RWPE2 (cell line): ENCODE data around the gene AFG1L.

Experiments
- ATAC-seq: fragments of 200-7000 bp; cut with Tn5 transposase; 3 replicates; pipeline ENCODE4 v1.9.1; 2021; ENCODE audit warnings: low read depth
- DNase-seq: peaks from one replicate; pipeline ENCODE4 v3.0.0-alpha.2; 2020; ENCODE audit warnings: low spot score
- H3K27ac ChIP-seq: fragments of 450-650 bp; 2 replicates; pipeline ENCODE4 v1.5.1; 2017; ENCODE audit warnings: mild to moderate bottlenecking; ENCODE audit not compliant: poor library complexity, severe bottlenecking
- H3K27me3 ChIP-seq: fragments of 250-450 bp; sonication (Bioruptor Pico); 2 replicates; pipeline ENCODE4 v1.5.1; 2021; ENCODE audit warnings: mild to moderate bottlenecking, moderate library complexity; ENCODE audit not compliant: insufficient read depth, poor library complexity, severe bottlenecking
- H3K36me3 ChIP-seq: fragments of 250-450 bp; sonication (Bioruptor Pico); 2 replicates; pipeline ENCODE4 v1.5.1; 2020; ENCODE audit warnings: low read depth, mild to moderate bottlenecking, moderate library complexity
- H3K4me1 ChIP-seq: fragments of 250-450 bp; sonication (Bioruptor Pico); 2 replicates; pipeline ENCODE4 v1.5.1; 2021; ENCODE audit warnings: mild to moderate bottlenecking, moderate library complexity; ENCODE audit not compliant: insufficient read depth, poor library complexity, severe bottlenecking
- H3K4me3 ChIP-seq: fragments of 250-450 bp; sonication (Bioruptor Pico); 2 replicates; pipeline ENCODE4 v1.5.1; 2021; ENCODE audit warnings: mild to moderate bottlenecking, moderate library complexity; ENCODE audit not compliant: severe bottlenecking
- H3K9me3 ChIP-seq: fragments of 250-450 bp; sonication (Bioruptor Pico); 2 replicates; pipeline ENCODE4 v1.5.1; 2021; ENCODE audit warnings: mild to moderate bottlenecking, moderate library complexity; ENCODE audit not compliant: severe bottlenecking
- CTCF ChIP-seq: fragments of 450-650 bp; IDR thresholded peaks from one replicate; pipeline ENCODE4 v1.5.1; 2017; ENCODE audit warnings: mild to moderate bottlenecking, moderate library complexity; ENCODE audit not compliant: poor library complexity, severe bottlenecking

AFG1L gene

DNA sequence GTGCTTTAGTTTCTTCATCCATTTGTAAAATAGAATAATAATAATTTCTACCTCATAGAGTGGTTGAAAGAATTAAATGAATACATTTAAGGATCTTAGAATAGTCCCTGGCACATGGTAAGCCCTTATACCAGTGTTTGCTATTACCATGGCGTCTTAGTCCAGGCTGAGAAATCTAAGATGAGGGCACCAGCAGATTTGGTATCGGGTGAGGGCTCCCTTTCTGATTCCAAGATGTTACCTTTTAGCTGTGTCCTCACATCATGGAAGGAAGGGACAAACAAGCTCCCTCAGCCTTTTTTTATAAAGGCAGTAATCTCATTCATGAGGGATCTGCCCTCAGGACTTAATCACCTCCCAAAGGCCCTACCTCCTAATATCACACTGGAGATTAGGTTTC lies 141.9 kb downstream of the AFG1L start:
- H3K4me1 ChIP-seq: no peaks in the 10 kb centered on the region
- H3K36me3 ChIP-seq: no peaks in the 10 kb centered on the region
- ATAC-seq (no peak), DNase-seq (no peak)
- no peaks in the 10 kb centered on the region for H3K9me3 ChIP-seq
- TF ChIP-seq CTCF: no peak
- no peaks in the 10 kb centered on the region for H3K27me3 ChIP-seq
- H3K27ac ChIP-seq: no peak overlapping the region
- no peak overlapping the region for H3K4me3 ChIP-seq

- no peaks in the 10 kb centered on the region for H3K9me3 ChIP-seq
- ATAC-seq: no peak
- H3K27me3 ChIP-seq: no peaks in the 10 kb centered on the region
- H3K4me1 ChIP-seq: no peaks in the 10 kb centered on the region
- no peak overlapping the region for H3K27ac ChIP-seq
- H3K4me3 ChIP-seq: no peak overlapping the region
- no peaks in the 10 kb centered on the region for H3K36me3 ChIP-seq
- TF ChIP-seq CTCF: no peak
- no peak for DNase-seq
Observed at GRCh38 chr6:108437821-108438220, 143.0 kb downstream of the AFG1L start.

GRCh38 chr6:108438918-108439317 lies 144.1 kb downstream of the AFG1L start:
- no peaks in the 10 kb centered on the region for H3K36me3 ChIP-seq
- DNase-seq (no peak), ATAC-seq (no peak)
- H3K4me1 ChIP-seq: no peaks in the 10 kb centered on the region
- no peak for TF ChIP-seq CTCF
- no peaks in the 10 kb centered on the region for H3K27me3 ChIP-seq
- H3K9me3 ChIP-seq: no peaks in the 10 kb centered on the region
- H3K4me3 ChIP-seq: no peak overlapping the region
- no peak overlapping the region for H3K27ac ChIP-seq

- Histone ChIP-seq H3K4me1 (no peaks in the 10 kb centered on the region), H3K27ac (no peak overlapping the region), H3K4me3 (no peak overlapping the region), H3K9me3 (no peaks in the 10 kb centered on the region), H3K27me3 (no peaks in the 10 kb centered on the region), H3K36me3 (no peaks in the 10 kb centered on the region)
- no peak for DNase-seq
- ATAC-seq: no peak
- no peak for TF ChIP-seq CTCF
Observed at GRCh38 chr6:108441141-108441540, 146.3 kb downstream of the AFG1L start.

DNA sequence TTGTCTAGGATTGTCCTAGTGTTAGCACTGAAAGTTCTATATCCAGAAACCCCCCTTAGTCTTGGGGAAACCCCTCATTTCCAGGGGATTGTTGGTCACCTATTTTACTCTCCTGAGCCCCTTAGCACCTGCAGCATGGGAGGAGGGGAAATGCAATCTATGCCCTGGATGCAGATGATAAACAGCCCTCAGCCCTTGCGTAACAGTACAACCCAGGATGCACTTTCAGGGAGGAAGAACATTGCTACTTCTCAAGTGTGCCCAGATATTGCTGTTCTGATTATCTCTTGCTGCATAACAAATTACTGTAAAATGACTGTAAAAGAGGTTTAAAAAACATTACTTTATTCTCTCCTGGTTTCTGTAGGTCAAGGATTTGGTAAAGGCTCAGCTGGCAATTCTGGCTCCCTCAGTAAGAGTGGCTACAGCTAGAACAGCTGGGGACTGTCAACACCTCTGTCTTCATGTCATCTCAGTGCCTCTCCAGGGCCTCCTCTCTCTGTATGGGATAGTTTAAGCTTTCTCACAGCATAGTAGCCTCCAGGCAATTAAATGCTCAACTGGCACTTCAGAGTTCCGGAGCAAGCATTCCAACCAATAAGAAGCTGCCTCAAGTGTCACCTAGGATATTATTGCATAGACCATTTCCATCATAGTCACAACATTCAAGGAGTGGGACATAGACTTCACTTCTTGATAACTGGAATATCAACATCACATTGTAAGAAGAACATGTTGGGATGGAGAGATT lies 148.1 kb downstream of the AFG1L start:
- TF ChIP-seq CTCF: no peak
- no peaks in the 10 kb centered on the region for H3K9me3 ChIP-seq
- H3K27ac ChIP-seq: no peak overlapping the region
- DNase-seq (no peak), ATAC-seq (no peak)
- no peaks in the 10 kb centered on the region for H3K36me3 ChIP-seq
- no peaks in the 10 kb centered on the region for H3K27me3 ChIP-seq
- no peak overlapping the region for H3K4me3 ChIP-seq
- no peaks in the 10 kb centered on the region for H3K4me1 ChIP-seq
